Neuronal stem cell (in vitro differentiated cells): ENCODE measurements around the gene KIAA1958.

Source experiments
- DNase-seq: peaks from one replicate; pipeline ENCODE4 v3.0.0-alpha.2; 2013; ENCODE audit warnings: low spot score
- H2AFZ ChIP-seq: one replicate; pipeline ENCODE4 v1.6.1; 2013; ENCODE audit warnings: mild to moderate bottlenecking, low read length, inconsistent platforms
- H2AK5ac ChIP-seq: 2 replicates; pipeline ENCODE4 v1.6.1; 2013; ENCODE audit warnings: low read depth, mild to moderate bottlenecking, inconsistent platforms, low read length, moderate library complexity, mixed read lengths
- H2BK120ac ChIP-seq: 2 replicates; pipeline ENCODE4 v1.6.1; 2013; ENCODE audit warnings: low read depth, mild to moderate bottlenecking, inconsistent platforms, low read length, moderate library complexity, mixed read lengths
- H2BK12ac ChIP-seq: one replicate; pipeline ENCODE4 v1.6.1; 2013; ENCODE audit warnings: low read length, inconsistent platforms
- H2BK15ac ChIP-seq: 2 replicates; pipeline ENCODE4 v1.6.1; 2013; ENCODE audit warnings: mild to moderate bottlenecking, low read length, inconsistent platforms, mixed read lengths
- H2BK5ac ChIP-seq: one replicate; pipeline ENCODE4 v1.6.1; 2013; ENCODE audit warnings: inconsistent platforms, mild to moderate bottlenecking, low read length, moderate library complexity
- H3K14ac ChIP-seq: one replicate; pipeline ENCODE4 v1.6.1; 2013; ENCODE audit warnings: low read length, inconsistent platforms
- H3K18ac ChIP-seq: 2 replicates; pipeline ENCODE4 v1.6.1; 2013; ENCODE audit warnings: low read length, inconsistent platforms
- H3K23ac ChIP-seq: 2 replicates; pipeline ENCODE4 v1.6.1; 2013; ENCODE audit warnings: low read depth, mild to moderate bottlenecking, mixed read lengths, low read length, inconsistent platforms; ENCODE audit not compliant: poor library complexity
- H3K27ac ChIP-seq: replicated peaks from 3 replicates; pipeline ENCODE4 v1.5.1; 2013; ENCODE audit warnings: low read length, inconsistent platforms
- H3K27me3 ChIP-seq, 3 experiments: 2 replicates each; pipeline ENCODE4 v1.6.1; 2013; ENCODE audit warnings: low read length in 3 of 3, mild to moderate bottlenecking in 2 of 3, inconsistent platforms in 1 of 3, low read depth in 1 of 3, mixed read lengths in 1 of 3, moderate library complexity in 1 of 3; ENCODE audit not compliant: control insufficient read depth in 3 of 3, insufficient read depth in 3 of 3
- H3K36me3 ChIP-seq, 2 donors: replicated peaks in 1 of 2; 2 replicates each; pipeline ENCODE4 v1.6.1; 2013; ENCODE audit warnings: low read length in 2 of 2; ENCODE audit not compliant: control insufficient read depth in 2 of 2, insufficient read depth in 2 of 2
- H3K4ac ChIP-seq: 2 replicates; pipeline ENCODE4 v1.6.1; 2013; ENCODE audit warnings: inconsistent platforms, mild to moderate bottlenecking, low read length, moderate library complexity
- H3K4me1 ChIP-seq, 2 donors: 1 replicate in 1 of 2; 2 replicates in 1 of 2; pipeline ENCODE4 v1.6.1; 2013; ENCODE audit warnings: low read length in 2 of 2, low read depth in 1 of 2; ENCODE audit not compliant: control insufficient read depth in 2 of 2, insufficient read depth in 1 of 2
- H3K4me2 ChIP-seq: one replicate; pipeline ENCODE4 v1.6.1; 2013; ENCODE audit warnings: mild to moderate bottlenecking, low read length, inconsistent platforms; ENCODE audit not compliant: insufficient read depth, poor library complexity, severe bottlenecking
- H3K4me3 ChIP-seq, 2 donors: 2 replicates each; pipeline ENCODE4 v1.5.1; 2013; ENCODE audit warnings: low read length in 2 of 2, mild to moderate bottlenecking in 2 of 2, inconsistent platforms in 1 of 2, moderate library complexity in 1 of 2
- H3K79me1 ChIP-seq: one replicate; pipeline ENCODE4 v1.6.1; 2013; ENCODE audit warnings: low read depth, mild to moderate bottlenecking, inconsistent platforms, low read length, moderate library complexity
- H3K9ac ChIP-seq: one replicate; pipeline ENCODE4 v1.6.1; 2013; ENCODE audit warnings: mild to moderate bottlenecking, low read depth, low read length, inconsistent platforms; ENCODE audit not compliant: poor library complexity
- H3K9me3 ChIP-seq, 2 donors: replicated peaks in 1 of 2; 2 replicates each; pipeline versions ENCODE3 to v1.6.1; 2013; ENCODE audit warnings: low read length in 2 of 2, mild to moderate bottlenecking in 2 of 2, inconsistent platforms in 1 of 2, low read depth in 1 of 2, mixed read lengths in 1 of 2, moderate library complexity in 1 of 2; ENCODE audit not compliant: control insufficient read depth in 2 of 2, insufficient read depth in 1 of 2
- H4K8ac ChIP-seq: one replicate; pipeline ENCODE4 v1.6.1; 2013; ENCODE audit warnings: low read depth, mild to moderate bottlenecking, inconsistent platforms, low read length, moderate library complexity
- H4K91ac ChIP-seq: one replicate; pipeline ENCODE4 v1.6.1; 2013; ENCODE audit warnings: low read length, low read depth, mild to moderate bottlenecking, inconsistent platforms; ENCODE audit not compliant: poor library complexity
- WGBS, 2 donors: extraction: QIAGEN DNeasy Blood & Tissue Kit; methylation state at CpG; one replicate each; pipeline ENCODE4 v1.1.7; 2013; ENCODE audit warnings: missing lambda C conversion rate in 2 of 2, mixed read lengths in 1 of 2; ENCODE audit not compliant: insufficient read length in 2 of 2, insufficient replicate concordance in 1 of 2; ENCODE audit errors: extremely low coverage in 2 of 2; 5-methylcytosine and 5-hydroxymethylcytosine counted together

The KIAA1958 gene

DNA sequence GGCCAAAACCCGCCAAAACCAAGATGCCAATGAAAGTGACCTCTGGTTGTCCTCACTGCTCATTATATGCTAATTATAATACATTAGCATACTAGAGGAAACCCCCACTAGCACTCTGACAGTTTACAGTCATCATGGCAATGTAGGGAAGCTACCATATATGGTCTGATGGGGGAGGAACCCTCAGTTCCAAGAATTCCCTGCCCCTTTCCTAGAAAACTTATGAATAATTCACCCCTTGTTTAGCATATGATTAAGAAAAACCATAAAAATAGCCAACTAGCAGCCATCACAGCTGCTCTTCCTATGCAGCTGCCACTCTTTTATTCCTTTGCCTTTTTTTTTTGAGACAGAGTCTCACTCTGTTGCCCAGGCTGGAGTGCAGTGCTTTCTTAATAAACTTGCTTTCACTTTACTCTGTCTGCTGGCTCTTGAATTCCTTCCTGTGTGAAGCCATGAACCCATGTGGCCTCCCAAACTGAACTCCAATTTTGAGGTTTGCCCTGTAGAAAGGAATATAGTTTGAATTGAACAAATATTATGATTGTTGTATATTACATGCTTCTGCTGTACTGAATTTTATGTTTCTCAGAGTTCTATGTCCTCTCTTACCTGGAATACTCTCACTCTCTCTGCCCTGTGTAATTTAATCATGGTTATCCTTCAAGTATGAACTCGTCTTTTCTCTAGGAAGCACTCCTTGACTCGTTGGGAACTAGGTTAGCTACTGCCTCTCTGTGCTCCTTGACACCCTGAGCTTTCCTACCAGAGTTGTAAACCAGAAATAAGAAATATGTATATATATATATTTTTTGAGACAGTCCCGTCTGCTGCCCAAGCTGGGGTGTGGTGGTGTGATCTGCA lies 59.8 kb downstream of the KIAA1958 start:
- H3K4me2 ChIP-seq = no peak overlapping the region
- H3K4me1 ChIP-seq = peaks cover 3 to 30% of the 10 kb centered on the region in 2 donors
- H2BK120ac ChIP-seq = no peak overlapping the region
- H3K79me1 ChIP-seq = peaks cover 3% of the 10 kb centered on the region
- H3K18ac ChIP-seq = no peak overlapping the region
- no peak overlapping the region for H3K23ac ChIP-seq
- no peak overlapping the region for H4K91ac ChIP-seq
- H3K9ac ChIP-seq = no peak overlapping the region
- no peak overlapping the region for H3K4me3 ChIP-seq
- no peak for DNase-seq
- H3K36me3 ChIP-seq = no peaks in the 10 kb centered on the region
- H2AFZ ChIP-seq = no peak overlapping the region
- H2BK5ac ChIP-seq = no peak overlapping the region
- H3K14ac ChIP-seq = no peak overlapping the region
- no peaks in the 10 kb centered on the region for H3K27me3 ChIP-seq
- no peak overlapping the region for H2BK15ac ChIP-seq
- no peak overlapping the region for H2BK12ac ChIP-seq
- no peak overlapping the region for H3K4ac ChIP-seq
- WGBS, 2 donors = no CpG with 5 or more reads among the region's 4 CpGs
- H4K8ac ChIP-seq = no peak overlapping the region
- H2AK5ac ChIP-seq = no peak overlapping the region
- no peak overlapping the region for H3K27ac ChIP-seq
- no peaks in the 10 kb centered on the region for H3K9me3 ChIP-seq

DNA sequence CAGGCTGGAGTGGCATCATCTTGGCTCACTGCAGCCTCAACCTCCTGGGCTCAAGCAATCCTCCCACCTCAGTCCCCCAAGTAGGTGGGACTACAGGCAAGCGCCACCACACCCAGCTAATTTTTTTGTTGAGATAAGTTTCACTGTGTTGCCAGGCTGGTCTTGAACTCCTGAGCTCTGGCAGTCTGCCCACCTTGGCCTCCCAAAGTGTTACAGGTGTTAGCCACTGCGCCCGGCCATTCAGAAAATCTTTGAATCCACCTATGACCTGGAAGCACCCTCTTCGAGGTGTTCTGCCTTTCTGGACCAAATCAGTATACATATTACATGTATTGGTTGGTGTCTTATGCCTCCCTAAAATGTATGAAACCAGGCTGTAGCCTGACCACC lies 61.4 kb downstream of the KIAA1958 start:
- no CpG with 5 or more reads among the region's 4 CpGs for WGBS, 2 donors
- H2BK5ac ChIP-seq = no peak overlapping the region
- H3K14ac ChIP-seq = no peak overlapping the region
- no peak overlapping the region for H3K4me3 ChIP-seq
- no peak overlapping the region for H3K4me2 ChIP-seq
- H2BK15ac ChIP-seq = no peak overlapping the region
- H2AK5ac ChIP-seq = no peak overlapping the region
- no peak overlapping the region for H3K23ac ChIP-seq
- H3K9ac ChIP-seq = no peak overlapping the region
- H3K4ac ChIP-seq = no peak overlapping the region
- no peak overlapping the region for H3K18ac ChIP-seq
- H2AFZ ChIP-seq = no peak overlapping the region
- no peaks in the 10 kb centered on the region for H3K9me3 ChIP-seq
- no peak overlapping the region for H4K8ac ChIP-seq
- no peak overlapping the region for H2BK12ac ChIP-seq
- no peaks in the 10 kb centered on the region for H3K27me3 ChIP-seq
- no peak for DNase-seq
- H3K27ac ChIP-seq = no peak overlapping the region
- no peak overlapping the region for H4K91ac ChIP-seq
- peaks cover 10 to 36% of the 10 kb centered on the region in 2 donors for H3K4me1 ChIP-seq
- no peak overlapping the region for H2BK120ac ChIP-seq
- peaks cover 3% of the 10 kb centered on the region for H3K79me1 ChIP-seq
- no peaks in the 10 kb centered on the region for H3K36me3 ChIP-seq

DNA sequence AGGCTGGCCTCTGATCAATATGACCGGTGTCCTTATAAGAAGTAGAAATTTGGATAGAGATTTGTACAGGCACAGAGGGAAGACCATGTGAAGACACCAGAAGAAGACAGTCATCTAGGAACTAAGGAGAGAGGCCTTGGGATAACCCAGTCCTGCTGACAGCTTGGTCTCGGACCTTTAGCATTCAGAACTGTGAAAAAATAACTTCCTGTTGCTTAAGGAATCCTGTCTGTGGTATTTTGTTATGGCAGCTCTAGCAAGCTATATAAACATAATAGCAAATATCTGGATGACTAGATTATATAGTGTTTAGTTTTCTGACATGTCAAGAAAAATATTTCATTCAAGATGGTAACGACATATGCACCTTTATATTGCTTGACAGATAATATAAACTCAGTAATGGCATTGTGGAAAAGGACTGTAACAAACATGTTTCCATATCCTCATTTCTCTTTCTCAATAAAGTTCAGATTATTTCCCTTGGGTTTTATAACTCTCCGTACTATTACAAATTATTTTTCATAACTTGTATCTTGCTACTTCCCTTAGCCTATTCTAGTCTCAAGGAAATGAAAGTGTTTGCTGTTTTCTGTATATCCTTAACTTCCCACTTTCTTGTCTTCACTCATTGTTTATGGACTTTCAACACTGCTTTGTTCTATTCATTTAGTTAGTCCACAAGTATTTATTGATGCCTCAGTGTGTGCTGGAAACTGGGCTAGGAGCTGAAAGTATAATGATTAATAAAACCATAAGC lies 62.4 kb downstream of the KIAA1958 start:
- H3K36me3 ChIP-seq = no peaks in the 10 kb centered on the region
- WGBS, 2 donors = no CpG with 5 or more reads among the region's 4 CpGs
- no peaks in the 10 kb centered on the region for H3K9me3 ChIP-seq

DNA sequence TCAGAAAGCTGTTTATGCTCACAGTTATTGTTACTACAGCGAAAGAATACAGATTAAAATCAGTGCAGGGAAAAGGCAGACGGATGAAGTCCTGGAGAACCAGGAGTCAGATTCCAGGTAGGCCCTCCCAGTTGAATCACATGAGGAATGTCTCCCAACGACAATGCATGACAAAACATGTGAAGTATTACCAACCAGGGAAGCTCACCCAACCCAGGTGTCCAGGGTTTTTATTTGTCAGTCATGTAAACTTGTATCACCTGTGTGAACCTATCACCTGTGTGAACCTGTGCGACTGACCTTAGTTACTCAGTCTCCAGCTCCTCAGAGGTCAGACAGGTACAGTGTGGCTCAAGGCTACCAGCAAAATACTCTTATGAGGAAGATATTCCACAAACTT lies 63.9 kb downstream of the KIAA1958 start:
- H3K9ac ChIP-seq = no peak overlapping the region
- H2AK5ac ChIP-seq = no peak overlapping the region
- WGBS, 2 donors = no CpG with 5 or more reads among the region's 4 CpGs
- no peaks in the 10 kb centered on the region for H3K9me3 ChIP-seq
- H3K36me3 ChIP-seq = peaks cover 0 to 11% of the 10 kb centered on the region in 2 donors
- H3K27me3 ChIP-seq = no peaks in the 10 kb centered on the region
- no peak overlapping the region for H3K4me3 ChIP-seq
- H3K23ac ChIP-seq = no peak overlapping the region
- no peak overlapping the region for H3K4me2 ChIP-seq
- no peak overlapping the region for H4K91ac ChIP-seq
- no peak overlapping the region for H3K27ac ChIP-seq
- no peak overlapping the region for H2BK15ac ChIP-seq
- H3K18ac ChIP-seq = no peak overlapping the region
- peaks cover 3% of the 10 kb centered on the region for H3K79me1 ChIP-seq
- H3K4ac ChIP-seq = no peak overlapping the region
- H2BK120ac ChIP-seq = no peak overlapping the region
- no peak overlapping the region for H4K8ac ChIP-seq
- H3K14ac ChIP-seq = no peak overlapping the region
- H3K4me1 ChIP-seq = peaks cover 10 to 34% of the 10 kb centered on the region in 2 donors
- DNase-seq = no peak
- no peak overlapping the region for H2BK12ac ChIP-seq
- no peak overlapping the region for H2BK5ac ChIP-seq
- H2AFZ ChIP-seq = no peak overlapping the region

More for the DNA sequence above, 62.4 kb downstream of the KIAA1958 start:
- no peak for DNase-seq
- H3K23ac ChIP-seq = no peak overlapping the region
- H2BK120ac ChIP-seq = no peak overlapping the region
- no peak overlapping the region for H3K4me3 ChIP-seq
- no peak overlapping the region for H3K27ac ChIP-seq
- H2AFZ ChIP-seq = no peak overlapping the region
- H2AK5ac ChIP-seq = no peak overlapping the region
- no peak overlapping the region for H4K8ac ChIP-seq
- no peak overlapping the region for H2BK12ac ChIP-seq
- no peak overlapping the region for H3K14ac ChIP-seq
- H3K4ac ChIP-seq = no peak overlapping the region
- no peak overlapping the region for H3K18ac ChIP-seq
- peaks cover 10 to 36% of the 10 kb centered on the region in 2 donors for H3K4me1 ChIP-seq
- no peak overlapping the region for H3K9ac ChIP-seq
- no peaks in the 10 kb centered on the region for H3K27me3 ChIP-seq
- no peak overlapping the region for H4K91ac ChIP-seq
- H2BK15ac ChIP-seq = no peak overlapping the region
- H2BK5ac ChIP-seq = no peak overlapping the region
- H3K4me2 ChIP-seq = no peak overlapping the region
- H3K79me1 ChIP-seq = peaks cover 3% of the 10 kb centered on the region
